Left kidney (tissue), 2 donors: ENCODE results near the gene SOD2. TPM values are rescaled to one million over a fixed set of nuclear protein-coding genes. Genes with fewer than 3 reads are reported as not detected.
"Not testable (repeated sequence)": the region's sequence is repeated elsewhere in the genome, so short reads cannot be mapped to it uniquely, and the experiment has no call there.

Source experiments
- DNase-seq: peaks from one replicate; pipeline ENCODE4 v3.0.0-alpha.2; 2013
- polyA plus RNA-seq: library from polyadenylated mRNA; unstranded; fragments of 120-200 nt; gene quantifications from one replicate; pipeline ENCODE4 v1.2.1, GENCODE V29; 2013; ENCODE audit not compliant: insufficient read length

The SOD2 gene
- polyA plus RNA-seq, 1 donor: 121 TPM

DNA sequence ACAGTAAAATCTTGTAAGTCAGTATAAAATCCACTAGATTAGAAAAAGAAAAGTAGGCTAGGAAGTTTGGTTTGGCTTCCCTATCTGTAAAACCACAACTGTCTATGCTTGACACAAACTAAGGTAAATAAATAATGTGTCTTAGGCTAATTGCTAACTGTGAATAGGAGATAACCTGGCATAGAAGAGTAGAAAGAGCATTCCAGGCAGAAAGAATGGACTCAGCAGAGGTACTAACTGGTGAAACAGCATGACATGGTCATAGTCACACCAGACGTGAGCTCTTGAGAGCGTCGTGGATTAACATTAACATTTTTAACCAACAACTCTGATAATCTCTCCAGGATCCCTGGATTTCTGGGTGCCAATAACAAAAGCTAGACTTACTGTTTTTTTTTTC is 25.6 kb upstream of the SOD2 start:
- DNase-seq: no peak

DNA sequence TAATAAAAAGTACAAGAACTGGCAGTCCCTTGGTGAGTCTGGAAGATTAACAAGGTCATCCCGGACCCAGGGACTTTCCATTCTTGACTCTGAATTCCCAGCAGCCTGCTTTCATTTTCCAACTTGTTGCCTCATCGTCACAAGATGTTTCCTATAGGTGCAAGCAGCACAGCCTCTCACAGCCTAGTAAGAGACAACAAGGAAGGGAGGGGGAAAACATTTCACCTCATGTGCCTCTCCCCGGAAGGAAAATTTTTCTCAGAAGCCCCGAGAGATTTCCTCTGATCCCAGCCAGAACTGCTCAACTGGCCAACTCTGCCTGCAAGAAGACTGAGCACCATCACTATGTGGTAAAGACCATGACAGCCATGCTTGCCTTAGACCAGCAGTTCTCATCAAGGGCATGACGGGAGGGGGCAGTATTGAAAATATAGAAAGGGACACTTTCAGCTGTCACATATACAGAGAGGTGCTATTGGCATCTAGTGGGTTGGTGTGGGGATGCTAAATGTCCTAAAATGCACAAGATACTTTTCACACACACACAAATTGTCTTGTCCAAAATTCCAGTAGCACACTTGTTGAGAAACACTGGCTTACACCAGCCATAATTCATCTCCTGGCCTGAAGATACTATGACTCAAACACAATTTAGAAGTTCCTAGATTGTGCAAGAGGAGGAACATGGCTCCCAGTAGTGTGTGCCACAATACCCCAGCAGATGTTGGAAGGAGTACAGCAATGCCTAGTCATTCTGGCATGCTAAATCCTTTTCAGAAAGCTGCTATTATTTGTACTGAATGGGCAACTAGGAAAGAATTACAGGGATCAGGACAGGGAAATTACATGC is 23.4 kb upstream of the SOD2 start:
- DNase-seq: no peak

DNA sequence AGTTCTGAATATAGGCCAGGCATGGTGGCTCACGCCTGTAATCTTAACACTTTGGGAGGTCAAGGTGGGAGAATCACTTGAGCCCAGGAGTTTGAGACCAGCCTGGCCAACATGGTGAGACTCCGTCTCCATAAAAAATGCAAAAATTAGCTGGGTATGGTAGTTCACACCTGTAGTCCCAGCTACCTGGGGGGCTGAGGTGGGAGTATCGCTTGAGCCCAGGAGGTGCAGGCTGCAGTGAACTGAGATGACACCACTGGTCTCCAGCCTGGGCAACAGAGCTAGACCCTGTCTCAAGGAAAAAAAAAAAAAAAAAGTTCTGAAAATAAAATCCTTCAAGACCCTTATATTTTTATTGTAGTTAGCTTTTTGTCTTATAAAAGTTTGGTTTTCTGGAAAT is 22.6 kb upstream of the SOD2 start:
- no peak for DNase-seq

- DNase-seq: no peak
Observed at GRCh38 chr6:159715166-159715565, 22.1 kb upstream of the SOD2 start.

GRCh38 chr6:159714404-159714803 is 21.4 kb upstream of the SOD2 start:
- no peak for DNase-seq

GRCh38 chr6:159713984-159714383 is 20.9 kb upstream of the SOD2 start:
- DNase-seq: no peak

- DNase-seq: not testable (repeated sequence)
Observed at GRCh38 chr6:159712389-159712788, 19.3 kb upstream of the SOD2 start.

DNA sequence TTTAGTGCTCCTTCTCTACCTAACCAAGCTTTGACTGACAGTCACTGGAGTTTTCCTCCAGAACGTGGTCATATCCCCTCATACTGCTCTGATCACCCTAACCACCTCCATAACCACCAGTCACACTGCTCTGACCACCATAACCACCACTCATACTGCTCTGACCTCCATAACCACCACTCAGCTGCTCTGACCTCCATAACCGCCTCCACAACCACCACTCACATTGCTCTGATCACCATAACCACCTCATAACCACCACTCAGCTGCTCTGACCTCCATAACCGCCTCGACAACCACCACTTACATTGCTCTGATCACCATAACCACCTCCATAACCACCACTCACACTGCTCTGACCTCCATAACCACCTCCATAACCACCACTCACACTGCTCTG is 17.6 kb upstream of the SOD2 start:
- DNase-seq: not testable (repeated sequence)

- DNase-seq: no peak
Observed at GRCh38 chr6:159701413-159701999, 8.5 kb upstream of the SOD2 start.

DNA sequence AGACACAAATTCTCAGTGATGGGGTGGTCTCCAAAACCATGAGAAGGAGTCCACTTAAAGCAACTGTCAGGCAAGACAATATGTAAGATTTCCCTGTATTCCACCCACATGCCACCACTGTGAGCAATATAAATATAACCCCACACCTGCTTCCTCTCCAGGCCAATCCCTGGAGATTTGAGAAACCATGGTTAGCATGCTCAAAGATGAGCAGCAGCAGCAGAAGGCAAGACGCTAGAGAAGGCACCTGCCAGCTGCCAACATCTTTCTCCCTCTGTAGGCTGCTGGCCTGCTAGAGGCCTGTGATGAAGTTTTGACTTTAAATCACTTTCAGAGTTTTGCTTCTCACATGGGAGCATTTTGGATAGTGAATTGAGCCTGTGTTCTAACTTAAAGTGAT is 7.9 kb upstream of the SOD2 start:
- no peak for DNase-seq

- DNase-seq: no peak
Observed at GRCh38 chr6:159695984-159696383, 2.9 kb upstream of the SOD2 start.

DNA sequence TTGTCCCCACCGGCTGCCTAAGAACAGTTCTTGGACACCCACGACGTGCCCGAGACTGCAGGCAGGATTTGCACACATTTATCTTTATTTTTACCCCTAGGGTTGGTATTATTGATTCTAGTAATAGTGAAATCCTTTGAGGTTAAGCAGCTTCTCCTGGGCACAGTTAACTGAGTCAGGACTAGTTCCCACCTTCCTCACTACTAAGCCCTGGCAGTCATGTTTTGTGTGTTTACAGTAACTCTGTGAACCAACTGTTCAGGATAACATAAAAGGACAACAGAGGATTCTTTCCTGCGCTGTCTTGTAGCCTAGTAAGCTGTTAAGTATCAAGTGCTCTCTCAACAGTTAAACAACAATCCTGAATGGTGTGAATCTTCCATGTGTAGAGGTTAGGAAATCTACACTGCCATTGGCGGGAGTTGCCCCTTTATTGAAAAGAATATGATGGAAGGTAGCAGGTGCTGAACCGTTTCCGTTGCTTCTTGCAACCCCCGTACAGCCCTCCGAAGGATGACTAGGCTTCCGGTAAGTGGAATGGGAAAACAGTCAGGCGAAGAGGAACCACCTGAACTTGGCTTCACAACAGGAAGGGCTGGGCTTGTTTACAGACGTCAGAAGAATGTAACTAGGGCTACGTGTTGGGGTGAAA is 979 bp upstream of the SOD2 start:
- DNase-seq: no peak

DNA sequence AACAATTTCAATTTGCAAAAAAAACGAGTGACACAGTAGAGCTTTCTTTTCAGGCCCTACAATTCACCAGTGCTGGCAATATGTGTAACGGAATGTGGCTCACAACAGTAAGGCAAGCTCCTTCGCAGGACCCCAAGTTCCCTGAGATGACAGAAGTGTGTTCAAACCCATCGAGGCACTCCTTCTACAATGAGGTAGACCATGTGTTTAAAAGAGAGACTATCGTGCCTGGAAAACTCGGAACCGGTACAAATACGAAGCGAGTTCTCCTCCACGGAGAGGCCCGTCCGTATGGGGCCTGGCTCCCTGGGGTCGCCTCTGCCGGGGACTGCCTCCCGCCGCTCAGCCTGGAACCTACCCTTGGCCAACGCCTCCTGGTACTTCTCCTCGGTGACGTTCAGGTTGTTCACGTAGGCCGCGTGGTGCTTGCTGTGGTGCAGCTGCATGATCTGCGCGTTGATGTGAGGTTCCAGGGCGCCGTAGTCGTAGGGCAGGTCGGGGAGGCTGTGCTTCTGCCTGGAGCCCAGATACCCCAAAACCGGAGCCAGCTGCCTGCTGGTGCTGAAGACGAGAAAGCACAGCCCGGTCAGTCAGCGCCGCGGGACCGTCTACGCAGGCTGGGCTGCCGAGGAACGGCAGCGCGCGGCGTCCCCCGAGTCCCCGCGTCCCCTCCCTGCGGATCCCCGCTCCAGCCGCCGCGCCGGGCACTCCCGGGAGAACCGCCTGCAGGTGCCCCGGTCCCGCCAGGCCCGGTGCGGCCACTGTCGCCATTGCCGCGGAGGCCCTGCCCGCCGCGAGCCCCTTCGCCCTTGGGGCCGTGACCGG is 526 bp downstream of the SOD2 start:
- peak; percentile 15 for DNase-seq

DNA sequence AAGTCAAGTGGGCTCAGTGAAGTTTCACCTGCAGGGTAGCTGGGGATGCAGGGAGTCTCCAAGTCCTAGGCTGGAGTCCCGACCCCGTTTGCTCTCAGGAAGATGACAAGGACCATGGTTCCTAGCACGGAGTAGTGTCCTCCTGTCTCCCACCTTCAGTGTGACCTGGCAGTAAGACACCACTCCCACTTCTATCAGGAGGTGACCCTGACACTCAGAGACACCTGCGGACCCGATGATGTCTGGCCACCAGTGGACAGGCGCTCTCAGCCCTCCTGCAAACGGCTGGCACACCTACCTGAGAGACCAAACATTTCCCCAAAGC is 1.1 kb downstream of the SOD2 start:
- DNase-seq: no peak

DNA sequence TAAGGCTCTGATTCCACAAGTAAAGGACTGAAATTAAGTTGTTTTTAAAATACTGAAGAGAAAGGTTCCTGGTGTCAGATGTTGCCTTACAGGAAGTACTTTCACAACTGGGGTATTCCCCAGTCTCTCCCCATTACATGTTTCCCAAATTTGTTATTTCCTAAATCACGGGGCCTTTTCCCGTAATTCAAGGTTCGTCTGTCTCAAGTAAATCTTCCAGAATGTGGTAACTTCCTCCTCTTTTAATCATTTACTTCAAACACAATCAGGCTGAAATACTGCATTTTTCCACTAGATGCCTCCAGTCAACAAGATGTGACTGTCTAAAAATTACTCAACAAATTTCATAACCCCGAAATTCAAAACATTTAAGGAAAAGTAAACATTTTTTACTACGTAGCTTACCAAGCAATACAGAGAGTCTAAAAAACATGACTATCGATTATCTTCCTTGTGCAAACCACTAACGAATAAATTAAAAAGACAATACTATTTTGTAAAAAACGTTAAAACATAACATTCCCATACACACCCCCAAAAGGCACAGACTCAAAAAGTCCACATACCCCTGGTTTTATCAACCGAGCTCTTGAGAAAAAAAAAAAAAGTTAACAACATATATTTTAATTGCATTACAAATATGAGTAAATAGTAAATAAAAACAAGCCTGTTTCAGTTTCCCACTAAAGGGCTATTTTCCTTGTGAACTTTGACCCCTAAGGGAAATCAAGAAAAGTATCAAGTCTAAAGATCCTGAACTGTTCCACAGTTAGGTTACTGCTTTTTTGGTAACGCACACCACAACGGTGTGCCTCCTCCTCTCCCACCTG is 1.7 kb downstream of the SOD2 start:
- peak; percentile 68 for DNase-seq

GRCh38 chr6:159690135-159690534 is 2.9 kb downstream of the SOD2 start:
- not testable (repeated sequence) for DNase-seq

DNA sequence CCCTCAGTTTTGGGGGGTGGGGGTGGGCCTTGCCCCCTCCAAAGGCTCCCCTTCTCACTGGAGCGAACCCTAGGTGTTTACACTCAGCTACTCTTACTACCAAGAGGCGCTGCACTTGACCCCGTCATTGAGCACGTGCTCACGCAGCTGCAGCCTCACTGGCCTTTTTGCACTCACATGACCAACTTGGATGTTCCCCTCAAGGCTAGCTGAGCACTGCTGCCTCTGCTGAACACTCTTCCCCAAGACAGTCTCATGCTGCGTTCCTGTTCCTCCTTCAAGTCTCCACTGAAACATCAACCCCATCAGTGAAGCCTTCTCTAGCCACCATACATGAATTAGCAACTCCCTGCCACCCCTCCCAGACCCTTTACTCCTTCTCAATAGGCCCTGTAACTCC is 4.0 kb downstream of the SOD2 start:
- DNase-seq: no peak

DNA sequence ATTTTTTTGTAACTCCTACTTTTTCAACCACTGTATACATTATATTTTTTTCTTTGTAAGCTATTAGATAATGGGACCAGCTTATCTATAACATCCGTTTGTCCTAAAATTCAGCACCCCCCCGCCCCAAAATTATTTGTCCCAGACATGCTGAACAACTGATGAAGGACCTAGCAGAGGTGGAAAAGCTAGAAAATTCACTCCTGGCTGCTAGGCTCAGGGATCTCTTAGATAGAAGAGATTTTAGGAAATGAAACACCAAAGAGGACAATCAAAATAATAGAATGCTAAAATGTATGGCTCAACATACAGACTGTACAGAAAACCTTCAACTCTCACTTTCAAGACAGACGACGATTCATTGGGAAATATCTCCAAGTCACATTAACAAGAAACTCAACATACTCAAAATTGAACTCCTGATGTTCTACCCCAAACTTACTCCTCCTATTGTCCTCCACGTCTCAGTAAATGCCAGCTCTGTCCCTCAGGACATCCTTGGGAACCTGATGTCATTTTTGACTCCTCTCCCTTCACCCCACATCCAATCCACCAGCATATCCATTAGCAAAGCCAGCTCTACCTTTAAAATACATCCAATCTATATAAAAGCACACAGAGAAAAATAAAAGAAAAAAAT is 4.7 kb downstream of the SOD2 start:
- no peak for DNase-seq

DNA sequence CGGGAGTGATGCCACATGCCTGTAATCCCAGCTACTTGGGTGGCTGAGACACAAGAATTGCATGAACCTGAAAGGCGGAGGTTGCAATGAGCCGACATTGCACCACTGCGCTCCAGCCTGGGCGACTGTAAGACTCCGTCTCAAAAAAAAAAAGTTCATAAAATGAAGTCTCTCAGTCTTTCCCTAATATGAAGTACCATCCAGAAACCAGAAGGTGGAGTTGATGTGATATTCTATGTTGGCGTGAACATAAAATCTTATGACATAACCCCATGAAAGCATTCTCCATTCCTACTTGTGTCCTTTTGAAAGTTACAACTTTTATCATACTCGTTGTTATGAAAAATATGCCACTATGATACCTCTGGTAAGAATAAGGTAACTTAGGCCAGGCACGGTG is 5.7 kb downstream of the SOD2 start:
- DNase-seq: no peak

- no peak for DNase-seq
Observed at GRCh38 chr6:159686703-159687102, 6.3 kb downstream of the SOD2 start.

GRCh38 chr6:159686040-159686439 is 7.0 kb downstream of the SOD2 start:
- no peak for DNase-seq
